ENCODE data around the gene PATJ. TPM values are rescaled to one million over a fixed set of nuclear protein-coding genes. Genes with fewer than 3 reads are reported as not detected.

PATJ gene
- total RNA-seq, 1 experiment from 2014 or later = 47.3 TPM

GRCh38 chr1:62090016-62090415 is 347.7 kb downstream of the PATJ start:
- Histone ChIP-seq H4K5ac (ENCODE audit: insufficient read length, low read depth, low read length) (no peak overlapping the region), H3K23me2 (ENCODE audit: insufficient read length, low read depth, low read length, poor library complexity, severe bottlenecking) (no peaks in the 10 kb centered on the region), H3K4me1 (ENCODE audit: insufficient read depth, low read length) (no peaks in the 10 kb centered on the region), H3K4ac (ENCODE audit: low read depth, low read length) (no peak overlapping the region), H3K79me2 (ENCODE audit: insufficient read depth, low read length) (no peaks in the 10 kb centered on the region), H2BK12ac (ENCODE audit: insufficient read length, low read depth, low read length) (no peak overlapping the region), H3K14ac (ENCODE audit: insufficient read depth, low read length) (no peak overlapping the region), H2BK120ac (ENCODE audit: low read depth, low read length, poor library complexity, severe bottlenecking) (no peak overlapping the region), H2BK20ac (ENCODE audit: low read depth, low read length, poor library complexity, severe bottlenecking) (no peak overlapping the region), H2AFZ (ENCODE audit: low read length) (no peak overlapping the region), H3K27ac (ENCODE audit: insufficient read length, low read depth, low read length) (no peak overlapping the region), H3K27me3 (ENCODE audit: insufficient read depth, low read length) (no peaks in the 10 kb centered on the region), H3K18ac (ENCODE audit: insufficient read length, low read depth, low read length) (no peak overlapping the region), H3K79me1 (ENCODE audit: insufficient read depth, low read depth, low read length, poor library complexity, severe bottlenecking) (no peaks in the 10 kb centered on the region), H4K91ac (ENCODE audit: insufficient read length, low read depth, low read length) (no peak overlapping the region), H3T11ph (ENCODE audit: low read length) (no peak overlapping the region), H3K4me2 (ENCODE audit: insufficient read depth, insufficient read length, low read length) (no peak overlapping the region), H2BK15ac (ENCODE audit: low read depth, low read length) (no peak overlapping the region), H4K8ac (replicated peaks; ENCODE audit: insufficient read length, low read depth, low read length) (no peak overlapping the region), H4K20me1 (ENCODE audit: control insufficient read depth, insufficient read depth, insufficient read length) (no peaks in the 10 kb centered on the region), H3K9ac (ENCODE audit: extremely low read depth, insufficient read length, low read length) (no peak overlapping the region), H2BK5ac (ENCODE audit: insufficient read length, low read length) (no peak overlapping the region), H2AK5ac (ENCODE audit: insufficient read length, low read length) (no peak overlapping the region), H3K9me3 (ENCODE audit: control insufficient read depth, low read depth, low read length) (no peaks in the 10 kb centered on the region), H3K56ac (ENCODE audit: insufficient read length, low read depth, low read length) (no peak overlapping the region), H3K23ac (ENCODE audit: insufficient read length, low read depth, low read length) (no peak overlapping the region)
- DNase-seq = no peak
- TF ChIP-seq CTCF (conservative IDR thresholded peaks at IDR 0.05) = no peak
- no peaks in the 10 kb centered on the region for H3K27me3 Mint-ChIP-seq (ENCODE audit: low read depth)
- H3K9me3 Mint-ChIP-seq = no peaks in the 10 kb centered on the region
- WGBS (ENCODE audit: extremely low coverage, insufficient read length, low lambda C conversion rate) = no CpG with 5 or more reads among the region's 5 CpGs
- no peak overlapping the region; a peak in 1 of 7 replicates for H3K27ac Mint-ChIP-seq
- no peak overlapping the region for H3K4me3 Mint-ChIP-seq
- peaks cover 12 to 15% of the 10 kb centered on the region in 2 experiments for H3K4me1 Mint-ChIP-seq
- peaks cover 4 to 22% (median 5%) of the 10 kb centered on the region in 3 experiments; a peak in 5 of 7 replicates for H3K36me3 Mint-ChIP-seq (ENCODE audit: insufficient read depth in 1 of 3, low read depth in 3 of 3)

Data from H9 (cell line).